ENCODE results near the gene RAB11A.

The RAB11A gene

GRCh38 chr15:65887565-65887964, 18.3 kb downstream of the RAB11A start:
- no peak for DNase-seq

- no peak for DNase-seq
Measured at GRCh38 chr15:65888981-65889380, 19.7 kb downstream of the RAB11A start.

GRCh38 chr15:65893060-65893459, 23.8 kb downstream of the RAB11A start:
- no peak for DNase-seq

DNA sequence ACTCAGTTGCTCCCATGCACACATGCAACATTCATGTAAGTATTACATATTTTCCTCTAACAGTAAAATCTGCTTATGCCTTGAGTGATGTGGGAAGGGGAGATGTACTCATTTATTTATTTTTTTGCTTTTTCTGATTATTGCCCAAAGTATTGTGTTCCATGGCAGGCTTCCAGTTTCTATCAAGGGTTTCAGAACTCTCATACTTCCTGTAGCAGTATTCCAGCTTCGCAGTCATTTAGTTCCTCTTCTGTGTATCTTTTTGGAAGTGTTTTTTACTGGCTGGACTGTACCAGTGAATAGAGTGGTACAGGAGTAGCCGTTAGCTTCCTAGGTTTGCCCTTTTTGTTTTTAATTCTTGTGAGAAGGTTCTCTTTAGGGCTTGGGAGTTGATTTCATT, 26.9 kb downstream of the RAB11A start:
- no peak for DNase-seq

DNA sequence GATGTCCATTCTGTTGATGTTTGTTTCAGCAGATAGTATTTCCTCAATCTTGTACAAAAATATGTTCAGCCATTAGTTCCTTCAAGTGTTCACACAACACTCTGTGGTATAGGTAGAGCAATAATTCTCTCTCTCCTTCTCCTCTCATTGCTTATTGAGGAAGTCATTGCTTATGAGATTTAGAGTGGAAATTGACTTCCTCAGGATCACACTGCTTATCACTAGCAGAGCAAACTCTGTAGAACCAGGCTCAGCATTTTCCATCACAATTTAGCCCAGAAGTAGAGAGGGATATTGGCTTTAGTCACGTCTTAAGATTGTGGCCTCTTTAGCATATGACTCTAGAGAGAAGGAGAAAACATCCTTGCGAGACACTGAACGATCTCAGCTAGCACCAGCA, 31.2 kb downstream of the RAB11A start:
- no peak for DNase-seq

- no peak for DNase-seq
Measured at GRCh38 chr15:65901336-65901735, 32.0 kb downstream of the RAB11A start.

DNA sequence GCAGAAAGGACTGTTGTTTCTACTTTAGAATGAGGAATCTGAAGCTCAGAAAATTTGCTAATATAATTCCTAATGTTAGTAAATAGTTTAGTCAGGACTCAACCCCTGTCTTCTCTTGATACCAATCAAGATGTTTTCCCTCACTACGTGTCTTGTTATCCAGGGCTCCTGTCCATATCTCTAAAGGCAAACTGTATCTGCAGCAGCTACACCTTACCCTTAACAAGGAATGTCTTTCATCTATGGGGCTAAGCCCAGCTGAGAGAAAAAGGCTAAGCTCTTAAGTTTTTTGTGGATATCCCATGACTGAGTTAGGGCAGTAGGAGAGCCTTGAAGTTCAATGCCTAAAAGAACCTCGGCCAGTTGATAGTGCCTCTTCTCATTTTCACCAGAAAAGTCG, 32.5 kb downstream of the RAB11A start:
- no peak for DNase-seq

DNA sequence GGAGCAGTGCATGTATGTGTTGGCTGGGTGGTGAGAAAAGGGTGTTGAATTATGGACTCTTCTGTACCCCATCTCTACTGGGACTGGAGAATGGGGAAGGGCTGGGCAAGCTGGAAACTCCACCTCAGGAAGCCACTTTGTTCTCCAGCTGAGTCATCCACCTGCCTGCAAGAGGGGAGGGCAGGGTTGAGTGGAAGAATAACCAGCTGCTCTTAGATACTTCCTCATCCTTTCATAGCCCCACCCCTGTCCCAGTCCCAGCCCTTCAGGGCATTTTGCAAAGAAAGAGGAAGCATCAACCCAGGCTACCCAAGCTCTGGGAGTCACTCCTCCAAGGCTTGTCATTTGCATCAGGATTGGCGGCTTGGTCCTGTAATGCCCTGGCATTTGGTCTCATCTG, 33.1 kb downstream of the RAB11A start:
- peak; percentile 52 to 81 for DNase-seq

DNA sequence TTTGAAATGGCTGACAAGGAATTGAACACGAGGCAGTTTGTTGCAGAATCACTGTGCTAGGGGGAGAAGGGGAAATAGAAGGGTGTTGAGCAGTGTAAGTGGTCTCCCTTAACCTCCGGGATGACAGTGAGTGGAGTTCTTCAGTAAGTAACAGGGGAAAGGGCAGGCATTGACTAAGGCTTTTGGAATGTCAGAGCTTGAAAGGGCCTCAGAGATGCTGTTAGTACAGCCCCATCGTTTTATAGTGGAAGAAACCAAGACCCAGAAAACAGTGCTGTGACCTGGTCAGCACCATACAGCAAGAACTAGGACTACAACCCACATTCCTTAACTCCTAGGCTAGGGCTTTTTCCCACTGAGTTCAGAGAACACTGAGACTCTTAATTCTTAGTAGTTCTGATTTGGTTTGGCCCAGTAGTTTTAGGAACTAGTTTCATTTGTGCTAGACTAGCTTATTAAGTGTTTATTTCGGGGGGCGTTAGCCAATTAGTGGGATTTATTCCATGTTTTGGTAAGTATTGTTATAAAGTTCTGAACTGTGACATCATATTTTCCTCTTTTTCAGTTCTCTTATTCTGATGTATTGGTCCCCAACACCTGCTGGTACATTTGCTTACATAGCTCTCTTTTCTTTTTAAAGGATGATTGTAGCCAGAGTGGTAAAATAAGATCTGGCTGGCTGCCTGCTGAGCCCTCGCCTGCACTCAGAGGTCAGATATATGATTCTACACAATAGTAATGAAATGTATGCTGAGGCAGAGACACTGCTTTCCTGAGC, 34.2 kb downstream of the RAB11A start:
- DNase-seq: no peak

DNA sequence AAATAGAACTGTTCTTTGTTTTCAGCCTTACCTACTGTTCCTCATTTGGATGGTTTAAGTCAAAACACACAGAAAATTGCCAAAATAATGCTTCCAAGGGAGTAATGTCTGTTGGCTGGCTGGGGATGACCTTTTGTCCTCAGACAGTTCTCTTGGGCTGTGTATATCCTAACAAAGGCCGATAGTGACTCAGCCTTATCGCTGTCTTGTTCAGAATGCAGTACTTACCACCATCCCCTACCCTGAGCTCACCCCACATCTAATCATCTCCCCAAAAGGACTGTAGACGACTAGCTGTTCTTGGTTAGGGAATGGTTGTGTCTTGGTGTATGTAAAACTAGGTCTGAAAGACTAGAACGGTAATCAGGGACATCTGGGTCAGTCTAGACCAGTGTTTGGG, 35.0 kb downstream of the RAB11A start:
- DNase-seq: no peak

GRCh38 chr15:65906396-65906795, 37.1 kb downstream of the RAB11A start:
- DNase-seq: no peak

DNA sequence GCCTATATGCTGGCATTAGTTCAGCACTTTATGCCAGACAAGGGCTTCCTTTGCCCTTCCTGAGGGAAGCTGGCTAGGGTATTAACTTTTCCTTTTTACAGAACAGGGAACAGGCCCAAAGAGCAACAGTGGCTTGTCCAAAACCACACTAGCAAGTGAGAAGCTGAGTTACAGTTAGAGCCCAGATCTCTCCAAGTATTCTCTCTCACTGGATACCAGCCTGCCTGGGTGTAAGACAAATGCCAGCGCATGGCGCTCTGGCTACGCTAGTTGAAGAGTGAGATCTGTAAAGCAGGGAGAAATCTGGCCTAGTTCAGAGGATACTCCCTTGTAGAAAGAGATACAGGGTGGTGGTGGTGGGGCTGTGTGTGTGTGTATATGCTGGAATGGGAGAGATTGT, 38.4 kb downstream of the RAB11A start:
- no peak for DNase-seq

- DNase-seq: no peak
Measured at GRCh38 chr15:65908876-65909275, 39.6 kb downstream of the RAB11A start.

GRCh38 chr15:65909831-65910230, 40.5 kb downstream of the RAB11A start:
- DNase-seq: no peak

DNA sequence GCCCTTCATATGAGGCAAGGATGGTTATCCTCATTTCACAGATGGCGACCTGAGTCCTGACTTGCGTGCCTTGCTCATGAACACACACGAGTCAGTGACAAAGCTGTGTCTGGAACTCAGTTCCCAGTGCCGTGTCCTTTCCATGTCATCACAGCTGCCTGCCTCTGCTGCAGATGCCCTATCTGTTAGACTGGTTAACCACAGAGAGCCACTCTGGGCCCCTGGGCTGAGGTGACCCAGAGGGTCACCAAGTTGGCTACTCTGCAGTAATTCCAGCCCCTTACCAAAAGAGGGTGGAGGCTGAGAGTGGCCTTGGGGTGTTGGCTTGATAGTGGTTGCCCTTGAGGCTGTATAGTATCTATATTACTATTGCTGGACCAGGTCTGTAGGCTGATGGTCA, 41.0 kb downstream of the RAB11A start:
- no peak for DNase-seq

GRCh38 chr15:65912235-65912634, 42.9 kb downstream of the RAB11A start:
- no peak for DNase-seq

GRCh38 chr15:65913631-65914199, 44.4 kb downstream of the RAB11A start:
- no peak for DNase-seq

- no peak for DNase-seq
Measured at GRCh38 chr15:65914386-65914785, 45.1 kb downstream of the RAB11A start.

- DNase-seq: no peak
Measured at GRCh38 chr15:65914981-65915925, 46.0 kb downstream of the RAB11A start.

DNA sequence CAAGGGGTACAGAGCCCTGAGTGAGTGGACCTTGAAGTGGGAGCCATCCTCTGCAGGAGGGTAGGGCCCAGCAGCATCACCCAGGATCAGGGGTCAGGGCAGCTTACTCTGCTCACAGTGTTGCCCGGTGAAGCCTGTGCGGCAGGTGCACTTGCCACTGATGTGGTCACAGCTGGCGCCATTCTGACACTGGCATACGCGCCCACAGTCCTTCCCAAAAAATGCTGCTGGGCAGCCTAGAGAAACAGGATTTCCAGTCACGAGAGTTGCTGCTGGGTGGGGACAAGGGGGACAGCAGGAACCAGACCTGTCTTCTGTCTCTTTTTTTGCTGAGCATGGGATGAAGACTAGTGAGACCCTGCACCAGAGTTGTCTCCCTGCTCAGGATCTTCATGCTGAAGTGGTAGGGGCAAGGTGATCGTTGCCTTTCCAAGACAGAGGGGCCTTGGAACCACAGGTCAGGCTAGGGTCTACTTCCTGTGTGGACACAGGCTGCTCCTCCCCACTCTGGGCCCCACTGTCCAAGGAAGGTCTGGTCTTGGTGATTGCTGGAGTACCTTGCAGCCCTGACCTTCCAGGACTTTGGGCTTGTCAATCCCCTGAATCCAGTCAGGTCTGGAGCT, 46.9 kb downstream of the RAB11A start:
- peak in 1 of 2 experiments; percentile 29 for DNase-seq

GRCh38 chr15:65916664-65917406, 47.5 kb downstream of the RAB11A start:
- peak; percentile 91 to 92 for DNase-seq

- no peak for DNase-seq
Measured at GRCh38 chr15:65917407-65917756, 48.1 kb downstream of the RAB11A start.

GRCh38 chr15:65917936-65918335, 48.6 kb downstream of the RAB11A start:
- DNase-seq: no peak

Data from SHP77 (cell line).